SK-N-MC (cell line): ENCODE measurements around the gene DCLRE1B.

Experiments used
- DNase-seq: peaks from one replicate; pipeline ENCODE4 v3.0.0-alpha.2; 2011; ENCODE audit warnings: low read depth, low spot score
- H3K27ac ChIP-seq: fragments of 200-600 bp; sonication (generic); 2 replicates; pipeline ENCODE4 v1.5.1; 2016; ENCODE audit warnings: mixed run types
- H3K36me3 ChIP-seq: fragments of 200-600 bp; sonication (generic); 2 replicates; pipeline ENCODE4 v1.6.1; 2017; ENCODE audit warnings: antibody characterized with exemption, low read length, mixed read lengths; ENCODE audit not compliant: insufficient read depth
- H3K4me3 ChIP-seq: fragments of 200-600 bp; sonication (generic); 2 replicates; pipeline ENCODE4 v1.5.1; 2016
- H3K9ac ChIP-seq: fragments of 200-600 bp; sonication (generic); 2 replicates; pipeline ENCODE4 v1.8.0; 2017; ENCODE audit warnings: mixed run types, mixed read lengths; ENCODE audit not compliant: insufficient read length
- H3K9me3 ChIP-seq: fragments of 200-600 bp; sonication (generic); 2 replicates; pipeline ENCODE4 v1.6.1; 2017; ENCODE audit warnings: low read depth, mild to moderate bottlenecking, antibody characterized with exemption, low read length, moderate library complexity, mixed read lengths
- EZH2 ChIP-seq: fragments of 200-600 bp; sonication (generic); IDR thresholded peaks from one replicate; pipeline ENCODE4 v1.6.1; 2017; ENCODE audit warnings: antibody characterized with exemption
- FOXP2 ChIP-seq: optimal IDR thresholded peaks from 2 replicates; pipeline ENCODE3; 2011; ENCODE audit warnings: mild to moderate bottlenecking, moderate library complexity; ENCODE audit not compliant: insufficient read depth; ENCODE audit errors: extremely low read length, control extremely low read depth
- POLR2AphosphoS5 ChIP-seq: IDR thresholded peaks from 2 replicates; pipeline ENCODE4 v1.6.1; 2012; ENCODE audit warnings: mild to moderate bottlenecking, low read depth, low read length, borderline replicate concordance

The DCLRE1B gene

GRCh38 chr1:113957984-113958383 is 52.9 kb downstream of the DCLRE1B start:
- TF ChIP-seq POLR2AphosphoS5, result no peak
- TF ChIP-seq FOXP2, result no peak
- no peak for TF ChIP-seq EZH2
- DNase-seq, result no peak
- Histone ChIP-seq H3K9ac (no peak overlapping the region), H3K36me3 (peaks cover 84% of the 10 kb centered on the region), H3K9me3 (no peaks in the 10 kb centered on the region), H3K4me3 (no peak overlapping the region), H3K27ac (peak overlapping the region; percentile 50; the same call in 1 of the 2 replicates)

GRCh38 chr1:113958691-113959090 is 53.6 kb downstream of the DCLRE1B start:
- H3K36me3 ChIP-seq, result peaks cover 88% of the 10 kb centered on the region
- H3K27ac ChIP-seq, result no peak overlapping the region
- no peak overlapping the region for H3K9ac ChIP-seq
- H3K4me3 ChIP-seq, result no peak overlapping the region
- no peaks in the 10 kb centered on the region for H3K9me3 ChIP-seq
- TF ChIP-seq POLR2AphosphoS5, result no peak
- no peak for TF ChIP-seq EZH2
- no peak for TF ChIP-seq FOXP2
- no peak for DNase-seq

GRCh38 chr1:113963281-113963906 is 58.3 kb downstream of the DCLRE1B start:
- no peak overlapping the region for H3K27ac ChIP-seq
- peaks cover 89% of the 10 kb centered on the region for H3K36me3 ChIP-seq
- H3K9ac ChIP-seq, result no peak overlapping the region
- no peak for TF ChIP-seq FOXP2
- TF ChIP-seq POLR2AphosphoS5, result no peak
- TF ChIP-seq EZH2, result no peak
- H3K4me3 ChIP-seq, result no peak overlapping the region
- no peaks in the 10 kb centered on the region for H3K9me3 ChIP-seq
- no peak for DNase-seq
